HG03097 (cell line): ENCODE data around the gene GOLGA6D.
"Not testable (repeated sequence)": the region's sequence is repeated elsewhere in the genome, so short reads cannot be mapped to it uniquely, and the experiment has no call there.

Experiments
- ATAC-seq: cut with Tn5 transposase; IDR thresholded peaks from one replicate; pipeline ENCODE4 v1.9.1; 2021; ENCODE audit not compliant: unreplicated experiment, low FRiP score

The GOLGA6D gene

DNA sequence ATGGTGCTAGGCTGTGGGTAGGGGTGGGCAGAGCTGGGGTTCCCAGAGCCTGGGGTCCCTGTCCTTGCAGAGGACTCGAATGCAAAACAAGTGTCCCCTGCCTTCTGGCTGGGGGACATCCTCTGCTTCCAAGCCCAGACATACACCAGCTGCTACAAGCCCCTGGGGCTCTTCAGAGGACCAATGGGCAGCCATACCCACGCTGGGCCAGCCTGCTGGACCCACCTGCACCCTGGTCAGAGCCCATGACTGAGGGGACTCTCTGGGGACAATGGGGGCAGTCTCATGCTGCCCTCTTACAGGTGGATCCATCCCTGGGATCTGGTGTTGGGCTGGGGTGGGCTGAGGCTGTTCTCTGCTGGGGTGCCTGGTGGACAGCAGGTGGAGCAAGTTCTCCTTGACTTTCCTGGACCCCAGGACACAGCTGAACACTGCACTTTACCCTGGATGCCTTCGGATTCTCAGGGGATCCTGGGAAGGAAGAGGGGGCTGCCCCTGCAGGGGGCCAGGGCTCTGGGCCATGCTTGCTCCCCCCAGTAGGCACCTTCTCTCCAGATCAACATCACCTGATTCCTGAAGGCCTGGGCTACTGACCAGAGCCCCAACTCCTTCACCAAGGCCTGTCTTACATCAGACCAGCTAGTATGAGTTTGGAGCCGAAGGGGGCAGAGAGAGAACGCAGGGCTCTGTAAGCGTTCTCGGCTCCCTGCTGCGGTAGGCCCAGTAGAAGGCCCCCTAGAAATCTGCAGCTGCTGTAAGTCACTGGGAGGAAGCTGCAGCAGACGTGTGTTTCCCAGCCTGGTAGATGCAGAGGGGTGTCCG is 46.1 kb downstream of the GOLGA6D start:
- no peak for ATAC-seq

DNA sequence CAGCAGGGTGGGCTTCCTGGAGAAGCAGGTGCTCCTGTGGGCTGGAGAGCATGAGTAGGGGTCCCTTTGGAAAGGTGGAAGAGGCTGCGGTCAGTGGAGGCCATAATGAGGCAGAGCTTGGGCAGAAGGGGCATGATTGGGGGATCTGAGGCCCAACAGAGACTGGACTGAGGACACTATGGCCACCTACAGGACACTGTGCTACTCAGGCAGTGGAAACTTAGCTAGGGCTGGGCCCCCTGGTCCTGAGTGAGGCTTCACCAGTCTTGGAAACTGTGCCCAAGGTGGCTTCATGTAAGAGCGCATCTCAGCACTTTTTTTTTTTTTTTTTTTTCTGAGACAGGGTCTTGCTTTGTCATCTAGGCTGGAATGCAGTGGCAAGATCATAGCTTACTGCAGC is 46.9 kb downstream of the GOLGA6D start:
- no peak for ATAC-seq

DNA sequence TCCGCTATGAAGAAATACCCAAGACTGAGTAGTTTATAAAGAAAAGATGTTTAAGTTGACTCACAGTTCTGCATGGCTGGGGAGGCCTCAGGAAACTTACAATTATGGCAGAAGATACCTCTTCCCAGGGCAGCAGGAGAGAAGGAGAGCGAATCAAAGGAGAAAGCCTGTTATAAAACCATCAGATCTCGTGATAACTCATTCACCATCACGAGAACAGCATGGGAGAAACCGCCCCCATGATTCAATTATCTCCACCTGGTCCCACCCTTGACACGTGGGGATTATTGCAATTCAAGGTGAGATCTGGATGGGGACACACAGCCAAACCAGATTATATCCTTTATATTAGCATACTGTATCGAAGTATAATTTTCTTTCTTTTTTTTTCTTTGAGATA is 49.5 kb downstream of the GOLGA6D start:
- not testable (repeated sequence) for ATAC-seq

DNA sequence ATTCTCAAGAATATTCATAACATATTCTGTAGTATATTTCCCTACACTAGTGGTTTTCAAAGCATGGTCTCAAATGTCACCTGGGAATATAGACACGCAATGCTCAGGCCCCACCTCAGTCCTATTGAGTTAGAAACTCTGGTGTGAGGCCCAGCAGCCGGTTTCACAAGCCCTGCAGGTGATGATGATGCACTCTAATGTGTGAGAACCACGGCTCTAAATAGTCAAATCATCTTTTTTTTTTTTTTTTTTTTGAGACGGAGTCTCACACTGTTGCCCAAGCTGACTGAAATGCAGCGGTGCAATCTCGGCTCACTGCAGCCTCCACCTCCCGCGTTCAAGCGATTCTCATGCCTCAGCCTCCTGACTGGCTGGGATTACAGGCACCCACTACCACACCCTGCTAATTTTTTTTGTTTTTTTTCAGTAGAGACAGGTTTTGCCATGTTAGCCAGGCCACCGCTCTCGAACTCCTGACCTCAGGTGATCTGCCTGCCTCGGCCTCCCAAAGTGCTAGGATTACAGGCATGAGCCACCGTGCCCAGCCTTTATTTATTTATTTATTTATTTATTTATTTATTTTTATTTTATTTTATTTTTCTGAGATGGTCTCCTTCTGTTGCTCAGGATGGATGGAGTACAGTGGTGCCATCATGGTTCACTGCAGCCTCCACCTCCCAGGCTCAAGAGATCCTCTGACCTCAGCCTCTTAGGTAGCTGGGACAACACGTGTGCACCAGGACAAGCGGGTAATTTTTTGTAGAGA is 51.2 kb downstream of the GOLGA6D start:
- not testable (repeated sequence) for ATAC-seq

DNA sequence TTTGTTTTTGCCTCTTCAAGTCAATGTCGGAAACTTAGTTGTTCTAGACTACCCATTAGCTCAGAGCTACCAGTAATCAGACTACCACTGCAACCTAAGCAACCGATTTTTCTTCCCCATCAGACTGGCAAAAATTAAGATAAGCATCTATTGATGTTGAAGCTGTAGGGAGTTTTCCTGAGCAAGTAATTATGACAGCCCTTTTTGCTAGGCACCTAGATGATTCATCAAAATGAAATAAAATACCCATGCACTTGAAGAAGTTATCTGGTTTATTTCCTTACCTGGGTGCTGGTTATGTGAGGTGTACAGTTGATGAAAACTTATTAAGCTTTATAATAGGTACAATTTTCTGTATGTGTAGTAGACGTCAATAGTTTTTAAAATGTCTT is 52.7 kb downstream of the GOLGA6D start:
- no peak for ATAC-seq

DNA sequence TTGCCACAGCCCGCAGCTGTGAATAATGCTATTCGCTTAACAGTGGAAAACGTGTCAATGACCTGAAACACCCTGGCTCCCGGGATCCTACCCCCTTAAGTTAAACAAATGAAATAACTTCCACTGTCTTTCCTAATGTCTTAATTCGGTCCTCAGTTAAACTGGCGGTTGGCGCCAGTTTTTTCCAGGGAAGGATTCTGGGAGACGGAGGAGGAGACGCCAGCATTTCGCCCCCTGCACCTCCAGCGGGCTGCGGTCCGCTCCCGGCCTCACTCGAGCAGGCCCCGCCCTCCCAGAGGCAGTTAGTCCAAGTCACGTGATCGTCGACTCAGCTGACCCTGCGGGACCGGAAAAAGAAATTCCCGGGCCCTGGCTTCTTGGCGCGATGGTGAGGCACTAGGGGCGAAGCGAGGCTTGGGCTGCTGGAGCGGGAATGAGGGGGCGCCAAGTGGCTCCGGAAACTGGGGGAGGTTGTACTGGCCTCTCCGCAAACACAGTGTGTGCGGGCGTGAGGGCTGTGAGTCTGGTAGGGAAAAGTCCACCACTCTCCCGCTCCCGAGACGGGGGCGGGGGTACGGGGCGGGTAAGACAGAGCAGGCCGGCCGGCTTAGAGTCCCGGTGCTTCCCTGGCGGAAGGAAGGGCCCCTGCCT is 53.2 kb downstream of the GOLGA6D start, which contains the start of gene COMMD4:
Gene COMMD4 (plus strand): TSS at position 359 of the 651 bp plus-strand sequence. CDS start 27 bp downstream, at position 386.
- peak; percentile 68 for ATAC-seq

DNA sequence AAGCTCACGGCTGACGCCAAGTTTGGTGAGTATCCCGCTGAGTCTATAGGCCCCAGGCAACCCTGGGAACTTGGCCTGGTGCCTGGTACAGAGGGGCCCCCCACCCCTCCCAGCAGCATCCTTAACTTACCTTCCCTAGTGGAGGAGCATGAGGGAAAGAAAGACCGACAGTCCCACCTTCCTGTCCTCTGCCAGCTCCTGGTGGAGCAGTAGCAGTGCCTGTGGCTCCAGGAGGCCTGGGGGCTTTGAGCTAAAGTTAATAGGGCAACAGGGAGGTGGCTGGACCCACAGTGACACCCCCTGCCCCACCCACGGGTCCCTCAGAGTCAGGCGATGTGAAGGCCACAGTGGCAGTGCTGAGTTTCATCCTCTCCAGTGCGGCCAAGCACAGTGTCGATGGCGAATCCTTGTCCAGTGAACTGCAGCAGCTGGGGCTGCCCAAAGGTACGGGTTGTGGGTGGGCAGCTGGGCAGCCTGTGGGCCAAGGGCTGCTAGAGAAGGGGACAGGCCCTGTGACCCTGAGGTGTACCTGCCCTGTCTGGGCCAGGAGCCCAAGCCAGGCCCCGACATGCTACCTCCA is 56.1 kb downstream of the GOLGA6D start:
- ATAC-seq = no peak

DNA sequence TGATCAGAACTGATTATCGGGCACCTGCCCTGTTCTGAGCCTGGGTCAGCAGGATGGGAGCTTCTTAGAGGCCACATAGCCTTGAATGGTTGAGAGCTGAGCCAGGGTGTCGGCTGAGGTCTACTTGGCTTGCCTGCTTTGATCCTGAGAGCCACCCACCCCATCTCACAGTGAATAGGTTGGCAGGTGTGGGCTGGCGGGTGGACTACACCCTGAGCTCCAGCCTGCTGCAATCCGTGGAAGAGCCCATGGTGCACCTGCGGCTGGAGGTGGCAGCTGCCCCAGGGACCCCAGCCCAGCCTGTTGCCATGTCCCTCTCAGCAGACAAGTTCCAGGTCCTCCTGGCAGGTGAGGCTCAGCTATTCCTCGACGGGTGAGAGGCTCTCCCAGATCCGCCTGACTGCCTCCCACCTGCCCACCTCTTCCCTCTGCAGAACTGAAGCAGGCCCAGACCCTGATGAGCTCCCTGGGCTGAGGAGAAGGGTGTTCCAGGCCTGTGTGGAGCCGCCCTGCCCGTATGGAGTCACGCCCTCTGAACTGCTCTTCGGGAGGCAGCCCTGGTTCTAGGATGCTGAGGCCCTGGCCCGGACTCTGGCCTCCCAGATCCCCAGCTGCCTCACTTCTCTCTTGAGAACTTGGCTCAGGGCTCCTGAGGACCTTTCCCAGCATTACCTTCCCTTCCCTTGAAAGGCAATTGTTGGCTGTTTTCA is 57.1 kb downstream of the GOLGA6D start:
- ATAC-seq = no peak

DNA sequence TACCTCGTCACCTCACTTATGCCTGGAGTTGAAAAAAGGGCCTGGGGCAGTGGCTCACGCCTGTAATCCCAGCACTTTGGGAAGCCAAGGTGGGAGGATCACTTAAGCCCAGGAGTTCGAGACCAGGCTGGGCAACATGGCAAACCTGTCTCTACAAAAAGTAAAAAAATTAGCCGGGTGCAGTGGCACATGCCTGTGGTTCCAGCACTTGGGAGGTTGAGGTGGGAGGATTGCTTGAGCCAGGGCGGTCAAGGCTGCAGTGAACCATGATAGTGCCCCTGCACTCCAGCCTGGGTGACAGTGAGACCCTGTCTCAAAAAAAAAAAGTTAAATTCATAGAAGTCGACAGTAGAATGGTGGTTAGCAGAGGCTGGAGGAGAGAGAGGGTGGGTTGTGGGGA is 59.6 kb downstream of the GOLGA6D start:
- ATAC-seq = no peak

DNA sequence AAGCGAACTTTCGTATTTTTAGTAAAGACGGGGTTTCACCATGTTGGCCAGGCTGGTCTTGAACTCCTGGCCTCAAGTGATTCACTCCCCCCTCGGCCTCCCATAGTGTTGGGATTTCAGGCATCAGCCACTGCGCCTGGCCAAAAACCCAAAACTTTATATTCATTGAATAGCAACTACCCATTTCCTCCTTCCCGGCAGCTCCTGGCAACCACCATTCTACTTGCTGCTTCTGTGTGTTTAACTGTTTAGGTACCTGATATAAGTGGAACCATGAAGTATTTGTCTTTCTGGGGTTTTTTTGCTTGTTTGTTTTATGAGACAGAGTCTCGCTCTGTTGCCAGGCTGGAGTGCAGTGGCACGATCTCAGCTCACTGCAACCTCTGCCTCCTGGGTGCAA is 61.3 kb downstream of the GOLGA6D start:
- ATAC-seq = not testable (repeated sequence)
